OCI-LY7 (cell line): ENCODE measurements around the gene FAM163B. TPM values are rescaled to one million over a fixed set of nuclear protein-coding genes. Genes with fewer than 3 reads are reported as not detected.

ENCODE experiments used
- BruUV-seq: library from RNA; stranded (reverse); fragments of 400-500 nt; replicated peaks from 2 replicates; lab custom pipeline; 2021; lab: Mats Ljungman, UMichigan
- CTCF ChIA-PET: fragments of 300-600 bp; sonication (Branson Sonifier 250); formaldehyde crosslinking; loops from one replicate; lab custom pipeline; 2022; ENCODE audit warnings: antibody characterized with exemption; ENCODE audit not compliant: unreplicated experiment; lab: Charles Lee
- POLR2A ChIA-PET: fragments of 300-600 bp; sonication (Branson Sonifier 250); formaldehyde crosslinking; loops from one replicate; lab custom pipeline; 2022; ENCODE audit warnings: antibody characterized with exemption; lab: Charles Lee
- DNase-seq: peaks from one replicate; pipeline ENCODE4 v3.0.0-alpha.2; 2015; ENCODE audit warnings: low spot score
- H2AFZ ChIP-seq: fragments of 200-600 bp; sonication (generic), shearing (Covaris generic); 2 replicates; pipeline ENCODE4 v1.6.1; 2014; ENCODE audit warnings: mild to moderate bottlenecking, antibody characterized with exemption, low read length, moderate library complexity
- H3K27ac ChIP-seq: fragments of 200-600 bp; sonication (generic); 2 replicates; pipeline ENCODE4 v1.5.1; 2014; ENCODE audit warnings: mixed run types, low read depth, mild to moderate bottlenecking, moderate library complexity, low read length, inconsistent platforms; ENCODE audit not compliant: poor library complexity, severe bottlenecking
- H3K36me3 ChIP-seq: fragments of 200-600 bp; sonication (generic); 2 replicates; pipeline ENCODE4 v1.6.1; 2014; ENCODE audit warnings: mild to moderate bottlenecking, antibody characterized with exemption, low read length, moderate library complexity, mixed read lengths; ENCODE audit not compliant: insufficient read depth
- H3K4me1 ChIP-seq: fragments of 200-600 bp; sonication (generic); 2 replicates; pipeline ENCODE4 v1.5.1; 2014; ENCODE audit warnings: mild to moderate bottlenecking, low read length; ENCODE audit not compliant: insufficient read depth, poor library complexity, severe bottlenecking
- H3K4me2 ChIP-seq: fragments of 200-600 bp; sonication (generic); 2 replicates; pipeline ENCODE4 v1.6.1; 2014; ENCODE audit warnings: mild to moderate bottlenecking, low read length
- H3K4me3 ChIP-seq: fragments of 200-600 bp; sonication (generic); 2 replicates; pipeline ENCODE4 v1.5.1; 2014; ENCODE audit warnings: mild to moderate bottlenecking, low read depth, low read length; ENCODE audit not compliant: poor library complexity, severe bottlenecking
- H3K79me2 ChIP-seq: fragments of 200-600 bp; sonication (generic); 2 replicates; pipeline ENCODE4 v1.6.1; 2016; ENCODE audit warnings: low read depth, mild to moderate bottlenecking, low read length, moderate library complexity, mixed read lengths; ENCODE audit not compliant: insufficient read depth
- H3K9me2 ChIP-seq: fragments of 200-600 bp; sonication (generic); 2 replicates; pipeline ENCODE4 v1.6.1; 2016; ENCODE audit warnings: mild to moderate bottlenecking, low read length, mixed read lengths; ENCODE audit not compliant: insufficient read depth
- H3K9me3 ChIP-seq: fragments of 200-600 bp; sonication (generic); 2 replicates; pipeline ENCODE4 v1.6.1; 2014; ENCODE audit warnings: mild to moderate bottlenecking, mixed run types, low read length, mixed read lengths
- H4K20me1 ChIP-seq: fragments of 200-600 bp; sonication (generic); 2 replicates; pipeline ENCODE4 v1.6.1; 2014; ENCODE audit warnings: mild to moderate bottlenecking, antibody characterized with exemption, low read length, moderate library complexity, mixed read lengths; ENCODE audit not compliant: insufficient read depth
- CTCF ChIP-seq: fragments of 200-600 bp; sonication (generic); conservative IDR thresholded peaks from 2 replicates; pipeline ENCODE4 v1.5.1; 2014; ENCODE audit warnings: mild to moderate bottlenecking, antibody characterized with exemption, low read length, moderate library complexity, mixed read lengths
- EZH2phosphoT487 ChIP-seq: fragments of 200-600 bp; sonication (generic); IDR thresholded peaks from 2 replicates; pipeline ENCODE4 v1.6.1; 2018; ENCODE audit warnings: low read depth, borderline replicate concordance, mild to moderate bottlenecking, mixed run types, antibody characterized with exemption, low read length, moderate library complexity, mixed read lengths
- intact Hi-C: fragments of 100-400 bp; cut with micrococcal nuclease; formaldehyde crosslinking; loops from one replicate; pipeline ENCODE4 v1.10.0; 2022; ENCODE audit not compliant: unreplicated experiment
- total RNA-seq, 2 experiments: library from RNA; depleted of rRNA in 1 of 2; stranded (reverse); fragments of >200 nt in 1 of 2; shearing (Covaris generic) in 1 of 2; gene quantifications; 2 replicates each; pipeline ENCODE4 v1.2.3, GENCODE V29; 2014 to 2022

The FAM163B gene
- total RNA-seq, 2 experiments from 2014 or later: 2.6 to 7.8 TPM

- Histone ChIP-seq H3K4me2 (no peak overlapping the region), H3K79me2 (no peaks in the 10 kb centered on the region), H2AFZ (no peak overlapping the region), H3K4me1 (peaks cover 11% of the 10 kb centered on the region), H4K20me1 (no peaks in the 10 kb centered on the region), H3K27ac (no peak overlapping the region), H3K9me3 (no peaks in the 10 kb centered on the region), H3K36me3 (no peaks in the 10 kb centered on the region), H3K4me3 (no peak overlapping the region), H3K9me2 (no peaks in the 10 kb centered on the region)
- TF ChIP-seq EZH2phosphoT487 (no peak), CTCF (no peak)
- no TSS peak for BruUV-seq
- DNase-seq: no peak
- intact Hi-C loops: no loop called here
- CTCF ChIA-PET: no interaction called here
- POLR2A ChIA-PET: no interaction called here
Observed at GRCh38 chr9:133545494-133546286, 63.5 kb downstream of the FAM163B start.

- no peak overlapping the region for H3K4me3 ChIP-seq
- H3K27ac ChIP-seq: no peak overlapping the region
- no peaks in the 10 kb centered on the region for H3K9me3 ChIP-seq
- peaks cover 16% of the 10 kb centered on the region for H3K4me1 ChIP-seq
- ChIA-PET POLR2A (no interaction called here), CTCF (interaction anchor here (0.5 kb wide), 2 partner anchors 55 to 1810 kb away, joined by 3 read pairs; no protein-coding TSS in a partner anchor)
- intact Hi-C loops: no loop called here
- no peak overlapping the region for H3K4me2 ChIP-seq
- no peaks in the 10 kb centered on the region for H3K36me3 ChIP-seq
- DNase-seq: no peak
- no peaks in the 10 kb centered on the region for H4K20me1 ChIP-seq
- H3K79me2 ChIP-seq: no peaks in the 10 kb centered on the region
- no peaks in the 10 kb centered on the region for H3K9me2 ChIP-seq
- TF ChIP-seq CTCF: no peak
- no peak for TF ChIP-seq EZH2phosphoT487
- H2AFZ ChIP-seq: no peak overlapping the region
- BruUV-seq: no TSS peak
Observed at GRCh38 chr9:133543772-133544467, 65.3 kb downstream of the FAM163B start.
